Activated naive CD8-positive, alpha-beta T cell treated with anti-CD3 and anti-CD28 coated beads, Interleukin-2, amount 50 U/mL, for 24 hours (primary cell): ENCODE data around the gene TBC1D16.

Experiments
- ATAC-seq: fragments of 150-1000 bp; cut with Tn5 transposase; one replicate; pipeline ENCODE4 v1.10.0; 2021
- DNase-seq: peaks from one replicate; pipeline ENCODE4 v3.0.0; 2021
- H3K27ac Mint-ChIP-seq: one replicate; pipeline ENCODE4 v1.8.0; 2021; ENCODE audit warnings: mild to moderate bottlenecking, mixed read lengths
- H3K27me3 Mint-ChIP-seq: one replicate; pipeline ENCODE4 v1.8.0; 2021; ENCODE audit warnings: mixed read lengths
- H3K36me3 Mint-ChIP-seq: one replicate; pipeline ENCODE4 v1.8.0; 2021; ENCODE audit warnings: low read depth, mixed read lengths
- H3K4me1 Mint-ChIP-seq: one replicate; pipeline ENCODE4 v1.8.0; 2021; ENCODE audit warnings: mixed read lengths
- H3K4me3 Mint-ChIP-seq: one replicate; pipeline ENCODE4 v1.8.0; 2021; ENCODE audit warnings: mild to moderate bottlenecking, moderate library complexity, mixed read lengths
- H3K9me3 Mint-ChIP-seq: one replicate; pipeline ENCODE4 v1.8.0; 2021; ENCODE audit warnings: mixed read lengths

Gene TBC1D16

DNA sequence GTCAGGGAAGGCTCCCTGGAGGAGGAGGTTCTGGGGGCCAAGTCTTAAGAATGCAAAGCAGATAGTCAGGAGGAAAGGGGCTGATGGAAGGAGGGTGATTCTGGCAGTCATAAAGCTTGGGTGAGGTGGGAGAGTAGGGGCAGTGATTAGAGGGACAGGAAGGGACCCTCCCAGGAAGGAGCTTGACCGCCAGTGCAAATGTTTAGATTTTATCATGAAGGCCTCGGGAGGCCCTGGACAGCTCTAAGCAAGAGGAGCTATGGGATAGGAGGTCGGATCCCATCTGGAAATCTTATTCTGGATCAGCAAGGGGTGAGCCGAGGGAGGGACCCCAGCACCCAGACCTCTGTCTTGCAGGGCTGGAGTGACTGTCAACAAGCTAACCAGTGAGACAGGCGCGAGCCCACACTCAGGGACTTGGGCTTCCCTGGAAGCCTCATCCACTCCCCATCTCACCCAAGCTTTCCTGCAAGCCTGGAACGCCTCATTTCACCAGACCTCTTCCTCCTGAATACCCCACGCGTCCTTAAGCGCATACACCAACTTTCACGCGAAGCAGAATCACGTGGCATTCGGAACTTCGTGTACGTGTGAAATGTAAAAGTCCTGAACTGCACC, 144.4 kb downstream of the TBC1D16 start:
- Mint-ChIP-seq H3K27ac (no peak overlapping the region), H3K27me3 (peaks cover 22% of the 10 kb centered on the region), H3K4me3 (no peak overlapping the region), H3K36me3 (no peaks in the 10 kb centered on the region), H3K4me1 (no peaks in the 10 kb centered on the region), H3K9me3 (no peaks in the 10 kb centered on the region)
- no peak for DNase-seq
- ATAC-seq = no peak

GRCh38 chr17:79890706-79891105, 145.0 kb downstream of the TBC1D16 start:
- H3K36me3 Mint-ChIP-seq = no peaks in the 10 kb centered on the region
- H3K9me3 Mint-ChIP-seq = no peaks in the 10 kb centered on the region
- H3K4me1 Mint-ChIP-seq = no peaks in the 10 kb centered on the region
- no peak overlapping the region for H3K27ac Mint-ChIP-seq
- ATAC-seq = no peak
- no peak overlapping the region for H3K4me3 Mint-ChIP-seq
- H3K27me3 Mint-ChIP-seq = peaks cover 22% of the 10 kb centered on the region
- DNase-seq = no peak

DNA sequence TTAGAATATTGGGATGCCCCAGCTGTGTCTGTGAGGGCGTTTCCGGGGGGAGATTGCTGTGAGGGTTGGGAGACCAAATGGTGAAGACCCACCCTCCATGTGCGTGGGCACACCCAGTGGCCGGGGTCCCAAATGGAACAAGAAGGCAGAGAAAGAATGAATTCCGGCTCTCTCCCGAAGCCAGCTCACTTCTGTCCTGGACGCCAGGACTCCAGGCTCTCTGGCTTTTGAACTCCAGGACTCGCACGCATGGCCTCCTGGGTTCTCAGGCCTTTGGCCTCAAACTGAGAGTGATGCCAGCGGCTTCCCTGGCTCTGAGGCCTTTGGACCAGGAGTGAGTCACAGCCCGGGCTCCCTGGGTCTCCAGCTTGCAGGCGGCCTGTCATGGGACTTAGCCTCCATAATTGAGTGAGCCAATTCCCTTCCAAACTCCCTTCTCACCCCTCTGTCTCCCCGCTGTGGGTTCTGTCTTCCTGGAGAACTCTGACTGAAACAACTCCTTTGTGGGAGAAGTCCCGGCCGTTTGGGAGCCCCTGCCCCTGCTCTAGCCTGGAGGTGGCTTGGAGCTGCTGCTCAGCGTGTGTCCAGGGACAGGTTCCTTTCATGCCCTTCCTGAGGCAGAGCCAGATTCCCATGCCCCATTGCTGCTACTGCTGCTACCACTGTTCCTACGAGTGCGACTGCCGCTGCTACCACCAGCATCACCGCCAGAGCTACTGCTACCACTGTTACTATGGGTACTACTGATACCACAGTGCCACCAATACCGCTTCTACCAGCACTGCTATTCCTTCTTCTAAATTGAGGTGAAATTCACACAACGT, 146.6 kb downstream of the TBC1D16 start:
- no peaks in the 10 kb centered on the region for H3K36me3 Mint-ChIP-seq
- no peak overlapping the region for H3K4me3 Mint-ChIP-seq
- no peaks in the 10 kb centered on the region for H3K4me1 Mint-ChIP-seq
- H3K9me3 Mint-ChIP-seq = no peaks in the 10 kb centered on the region
- ATAC-seq (no peak), DNase-seq (no peak)
- H3K27me3 Mint-ChIP-seq = peaks cover 22% of the 10 kb centered on the region
- H3K27ac Mint-ChIP-seq = no peak overlapping the region

DNA sequence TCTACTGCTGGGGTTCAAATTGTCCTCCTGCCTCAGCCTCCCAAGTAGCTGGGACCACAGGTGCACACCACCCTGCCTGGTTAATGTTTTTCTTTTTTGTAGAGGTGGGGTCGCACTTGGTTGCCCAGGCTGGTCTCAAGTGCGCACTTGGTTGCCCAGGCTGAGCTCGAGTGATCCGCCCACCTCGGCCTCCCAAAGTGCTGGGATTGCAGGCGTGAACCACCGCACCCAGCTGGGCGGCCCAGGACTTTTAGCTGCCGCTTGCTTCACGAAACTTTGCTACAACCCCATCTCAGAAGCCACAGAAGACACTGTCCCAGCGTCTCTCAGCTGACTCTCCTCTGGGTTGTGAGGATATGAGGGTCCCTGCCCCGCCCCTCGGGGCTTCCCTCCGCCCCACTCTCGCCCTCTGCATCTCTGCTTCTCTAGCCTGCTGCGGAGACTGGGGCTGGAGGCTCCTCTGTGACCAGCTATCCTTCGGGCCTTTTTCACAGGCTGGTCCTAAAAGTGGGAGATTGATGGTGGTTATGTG, 147.6 kb downstream of the TBC1D16 start:
- ATAC-seq = no peak
- H3K27me3 Mint-ChIP-seq = peaks cover 23% of the 10 kb centered on the region
- no peak overlapping the region for H3K27ac Mint-ChIP-seq
- no peaks in the 10 kb centered on the region for H3K36me3 Mint-ChIP-seq
- DNase-seq = no peak
- no peaks in the 10 kb centered on the region for H3K9me3 Mint-ChIP-seq
- H3K4me1 Mint-ChIP-seq = no peaks in the 10 kb centered on the region
- H3K4me3 Mint-ChIP-seq = no peak overlapping the region

DNA sequence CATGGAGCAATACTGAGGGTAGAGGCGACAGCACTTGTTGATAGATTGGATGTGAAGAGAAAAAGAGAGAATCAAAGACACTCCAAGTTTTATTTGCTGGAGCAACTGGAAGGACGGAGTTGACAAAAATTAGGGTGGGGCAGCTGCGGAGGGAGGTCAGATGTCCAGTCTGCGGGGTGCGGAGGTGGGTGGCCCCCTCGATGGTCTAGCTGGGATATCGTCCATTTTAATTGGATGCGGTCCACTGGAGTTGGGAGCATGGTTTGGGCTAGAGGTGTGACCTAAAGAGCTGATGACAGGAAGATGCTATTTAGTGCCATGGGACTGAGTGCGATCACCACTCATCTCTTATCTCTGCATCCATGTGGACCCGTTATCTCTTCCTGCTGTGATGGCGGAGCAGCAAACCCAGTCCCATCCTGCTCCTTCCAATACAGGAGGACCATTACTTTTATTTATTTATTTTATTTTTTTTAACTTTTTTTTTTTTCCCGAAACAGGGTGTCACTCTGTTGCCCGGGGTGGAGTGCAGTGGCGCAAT, 148.2 kb downstream of the TBC1D16 start:
- ATAC-seq (no peak), DNase-seq (no peak)
- H3K36me3 Mint-ChIP-seq = no peaks in the 10 kb centered on the region
- H3K27ac Mint-ChIP-seq = no peak overlapping the region
- H3K27me3 Mint-ChIP-seq = peaks cover 25% of the 10 kb centered on the region
- no peaks in the 10 kb centered on the region for H3K9me3 Mint-ChIP-seq
- no peaks in the 10 kb centered on the region for H3K4me1 Mint-ChIP-seq
- H3K4me3 Mint-ChIP-seq = no peak overlapping the region

DNA sequence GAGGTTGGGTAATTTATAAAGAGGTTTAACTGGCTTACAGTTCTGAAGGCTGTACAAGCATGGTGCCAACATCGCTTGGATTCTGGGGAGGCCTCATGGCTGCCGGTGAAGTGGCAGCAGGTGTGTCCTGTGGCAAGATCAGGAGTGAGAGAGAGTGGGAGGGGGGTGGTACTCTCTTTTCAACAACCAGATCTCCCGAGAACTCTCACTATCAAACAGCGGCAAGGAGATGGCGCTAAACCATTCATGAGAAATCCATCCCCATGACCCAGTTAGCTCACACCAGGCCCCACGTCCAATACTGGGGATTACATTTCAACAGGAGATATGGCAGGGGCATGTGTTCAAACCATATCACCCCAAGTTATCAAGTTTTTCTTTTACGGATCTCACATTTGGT, 152.5 kb downstream of the TBC1D16 start:
- Mint-ChIP-seq H3K27ac (no peak overlapping the region), H3K4me3 (no peak overlapping the region), H3K36me3 (no peaks in the 10 kb centered on the region), H3K4me1 (no peaks in the 10 kb centered on the region), H3K27me3 (peaks cover 14% of the 10 kb centered on the region), H3K9me3 (no peaks in the 10 kb centered on the region)
- ATAC-seq (no peak), DNase-seq (no peak)
